Effector memory CD4-positive, alpha-beta T cell (primary cell): ENCODE measurements around the gene SIN3A.
"Not testable (repeated sequence)": the region's sequence is repeated elsewhere in the genome, so short reads cannot be mapped to it uniquely, and the experiment has no call there.

Source experiments
- DNase-seq, 3 donors: peaks; one replicate each; pipeline ENCODE4 v3.0.0-alpha.2; 2020
- H3K27ac ChIP-seq: 2 replicates; pipeline ENCODE4 v1.7.0; 2013; ENCODE audit warnings: mild to moderate bottlenecking, low read length, moderate library complexity; ENCODE audit not compliant: insufficient read depth, poor library complexity, severe bottlenecking
- H3K27me3 ChIP-seq: replicated peaks from 2 replicates; pipeline ENCODE4 v1.7.0; 2013; ENCODE audit warnings: mild to moderate bottlenecking, low read length; ENCODE audit not compliant: insufficient read depth, control insufficient read depth, poor library complexity, severe bottlenecking
- H3K36me3 ChIP-seq: 2 replicates; pipeline ENCODE4 v1.7.0; 2013; ENCODE audit warnings: mild to moderate bottlenecking, low read length, moderate library complexity; ENCODE audit not compliant: control insufficient read depth, insufficient read depth
- H3K4me1 ChIP-seq: 2 replicates; pipeline ENCODE4 v1.7.0; 2013; ENCODE audit warnings: low read length, mild to moderate bottlenecking; ENCODE audit not compliant: control insufficient read depth, insufficient read depth, poor library complexity, severe bottlenecking
- H3K4me3 ChIP-seq: 2 replicates; pipeline ENCODE4 v1.7.0; 2013; ENCODE audit warnings: low read length, low read depth, mild to moderate bottlenecking; ENCODE audit not compliant: insufficient read depth, poor library complexity, severe bottlenecking
- H3K9me3 ChIP-seq: 2 replicates; pipeline ENCODE4 v1.7.0; 2013; ENCODE audit warnings: mild to moderate bottlenecking, low read length, moderate library complexity; ENCODE audit not compliant: control insufficient read depth

The SIN3A gene

DNA sequence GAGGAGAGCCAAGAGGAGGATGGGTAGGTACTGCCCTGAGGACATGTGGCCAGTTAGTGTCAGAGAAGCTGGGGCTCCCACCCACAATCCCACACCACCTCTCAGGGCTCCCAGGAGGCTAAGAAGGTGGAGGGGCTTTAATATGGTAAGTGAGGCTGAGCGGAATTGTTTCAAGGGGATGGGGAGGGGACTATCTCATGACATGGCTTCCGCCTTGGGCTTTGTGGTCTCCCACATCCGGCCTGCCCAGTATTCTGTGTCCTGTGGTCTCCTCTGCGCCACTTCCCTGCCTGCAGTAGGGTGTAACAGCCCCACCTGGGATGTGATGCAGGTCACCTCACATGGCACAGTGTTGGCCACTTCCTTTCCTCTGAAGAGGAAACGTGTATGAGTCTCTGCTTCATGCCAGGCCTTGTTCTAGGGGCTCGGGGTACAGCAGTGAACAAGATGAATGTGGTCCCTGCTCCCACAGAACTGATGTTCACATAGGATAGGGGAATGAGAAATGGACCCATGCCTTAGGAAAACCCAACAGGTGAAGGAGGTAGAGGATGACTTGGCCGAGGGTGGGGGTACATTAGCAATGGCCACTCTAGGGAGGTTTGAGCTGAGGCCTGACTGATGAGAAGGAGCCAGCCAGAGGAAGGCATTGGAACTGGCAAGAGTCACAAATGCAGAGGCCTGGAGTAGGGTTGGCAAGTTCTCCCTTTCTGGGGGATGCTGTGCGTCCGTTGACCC lies 101.5 kb downstream of the SIN3A start:
- Histone ChIP-seq H3K9me3 (peaks cover 14% of the 10 kb centered on the region), H3K4me3 (no peak overlapping the region), H3K27me3 (no peaks in the 10 kb centered on the region), H3K4me1 (peaks cover 24% of the 10 kb centered on the region), H3K36me3 (peaks cover 3% of the 10 kb centered on the region), H3K27ac (peak overlapping the region; percentile 62)
- peak; percentile 67 to 75 (median 73) for DNase-seq

DNA sequence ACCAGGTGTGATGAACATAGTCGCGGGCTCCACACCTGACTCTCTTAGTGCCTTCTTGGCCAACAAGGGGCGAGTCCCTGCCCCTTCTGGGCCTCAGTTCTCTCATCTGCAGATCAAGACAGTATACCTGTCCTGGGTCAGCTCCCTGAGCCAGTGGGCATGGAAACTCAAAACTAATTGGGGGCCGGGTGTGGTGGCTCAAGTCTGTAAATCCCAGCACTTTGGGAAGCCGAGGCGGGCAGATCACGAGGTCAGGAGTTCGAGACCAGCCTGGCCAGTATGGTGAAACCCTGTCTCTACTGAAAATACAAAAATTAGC lies 102.2 kb downstream of the SIN3A start:
- not testable (repeated sequence) for H3K27ac ChIP-seq, H3K36me3 ChIP-seq, H3K4me3 ChIP-seq, H3K27me3 ChIP-seq, DNase-seq
- peaks cover 24% of the 10 kb centered on the region for H3K4me1 ChIP-seq
- H3K9me3 ChIP-seq = peaks cover 14% of the 10 kb centered on the region

DNA sequence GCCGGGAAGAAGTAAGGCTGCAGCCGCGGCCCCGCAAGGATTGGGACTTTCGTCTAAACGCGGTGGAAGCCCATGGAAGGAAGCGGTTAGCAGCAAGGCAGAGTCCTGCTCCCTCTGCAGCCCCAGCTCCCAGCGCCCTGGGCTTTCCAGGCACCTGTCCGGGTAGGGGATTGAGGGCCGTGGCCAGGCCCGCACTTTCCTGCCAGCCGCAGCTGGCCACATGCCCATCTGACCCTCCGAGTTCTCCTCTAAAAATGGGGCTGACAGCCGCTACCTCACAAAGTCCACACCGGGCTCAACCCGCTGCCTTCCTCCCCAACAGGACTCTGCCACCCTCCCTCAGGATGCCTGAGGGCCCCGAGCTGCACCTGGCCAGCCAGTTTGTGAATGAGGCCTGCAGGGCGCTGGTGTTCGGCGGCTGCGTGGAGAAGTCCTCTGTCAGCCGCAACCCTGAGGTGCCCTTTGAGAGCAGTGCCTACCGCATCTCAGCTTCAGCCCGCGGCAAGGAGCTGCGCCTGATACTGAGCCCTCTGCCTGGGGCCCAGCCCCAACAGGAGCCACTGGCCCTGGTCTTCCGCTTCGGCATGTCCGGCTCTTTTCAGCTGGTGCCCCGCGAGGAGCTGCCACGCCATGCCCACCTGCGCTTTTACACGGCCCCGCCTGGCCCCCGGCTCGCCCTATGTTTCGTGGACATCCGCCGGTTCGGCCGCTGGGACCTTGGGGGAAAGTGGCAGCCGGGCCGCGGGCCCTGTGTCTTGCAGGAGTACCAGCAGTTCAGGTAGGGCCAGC lies 102.7 kb downstream of the SIN3A start:
- Histone ChIP-seq H3K4me1 (peaks cover 24% of the 10 kb centered on the region), H3K9me3 (peaks cover 14% of the 10 kb centered on the region), H3K27ac (peak overlapping the region; percentile 53), H3K27me3 (no peaks in the 10 kb centered on the region), H3K4me3 (no peak overlapping the region), H3K36me3 (no peaks in the 10 kb centered on the region)
- no peak for DNase-seq

DNA sequence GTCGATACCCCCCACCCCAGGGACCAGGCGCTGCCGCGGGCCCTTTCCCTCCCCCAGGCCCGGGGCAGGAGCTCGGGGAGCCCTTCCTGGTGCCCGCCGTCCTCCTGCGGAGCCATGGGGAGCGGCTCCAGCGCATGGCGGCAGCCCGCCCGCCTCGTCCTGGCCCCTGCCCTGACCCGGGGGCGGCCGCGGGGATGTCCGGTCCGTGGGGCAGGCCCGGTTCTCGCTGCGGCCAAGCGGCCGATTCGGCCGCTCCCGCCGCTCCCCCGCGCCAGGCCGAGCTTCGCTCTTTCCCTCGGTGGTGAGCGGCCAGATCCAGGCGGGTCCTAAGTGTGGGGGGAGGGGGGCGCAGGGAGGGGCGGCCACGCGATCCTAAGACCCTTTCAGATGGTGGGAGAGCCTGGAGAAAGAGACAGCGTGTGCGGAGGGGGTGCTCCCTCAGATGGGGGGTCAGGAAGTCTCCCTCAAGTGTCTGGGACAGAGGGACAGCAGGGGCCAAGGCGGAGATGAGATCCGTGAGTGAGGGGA lies 103.4 kb downstream of the SIN3A start:
- Histone ChIP-seq H3K27me3 (no peaks in the 10 kb centered on the region), H3K9me3 (peaks cover 14% of the 10 kb centered on the region)
- DNase-seq = no peak

DNA sequence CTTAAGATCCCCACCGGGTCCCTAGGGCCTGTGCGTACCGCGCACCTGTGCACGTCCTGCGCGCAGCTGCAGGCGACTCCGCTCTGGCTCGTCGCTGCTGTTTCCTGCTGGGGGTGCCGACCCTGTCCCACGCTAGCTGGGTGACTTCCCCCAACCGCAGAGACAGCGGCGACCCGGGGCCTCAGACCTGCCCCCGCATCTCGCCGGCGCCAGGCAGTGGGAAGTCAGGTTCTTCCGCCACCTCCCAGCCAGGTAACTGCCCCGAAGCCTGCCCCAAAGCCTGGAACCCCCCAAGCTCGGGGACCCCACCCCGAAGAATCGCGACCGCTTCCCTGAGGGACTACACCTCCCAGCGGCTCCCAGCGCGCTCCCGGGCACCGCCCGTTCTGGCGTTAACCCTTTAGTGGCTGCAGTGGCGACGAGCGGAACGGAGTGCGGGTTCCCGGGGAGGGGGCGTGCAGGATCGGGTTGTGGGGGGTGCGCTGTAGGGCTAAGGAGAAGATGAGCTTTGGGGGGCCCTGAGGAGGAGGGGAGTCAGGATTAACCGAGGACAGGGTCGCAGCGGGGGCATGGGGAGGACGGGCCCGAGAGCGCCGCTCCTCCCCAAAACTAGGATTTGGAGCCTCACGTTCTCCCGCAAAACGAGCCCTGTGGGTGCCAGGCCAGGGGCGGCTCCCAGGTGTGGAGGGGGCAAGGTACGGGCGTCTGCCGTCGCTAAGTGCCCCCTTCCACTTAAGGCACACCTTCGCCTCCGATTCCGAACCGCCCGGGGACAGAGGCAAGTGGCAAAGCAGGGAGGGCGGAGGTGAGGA lies 104.1 kb downstream of the SIN3A start:
- H3K36me3 ChIP-seq = no peaks in the 10 kb centered on the region
- no peaks in the 10 kb centered on the region for H3K27me3 ChIP-seq
- peak; percentile 30 to 37 (median 32) for DNase-seq
- H3K9me3 ChIP-seq = peaks cover 14% of the 10 kb centered on the region
- peak overlapping the region; percentile 78 for H3K4me3 ChIP-seq
- H3K4me1 ChIP-seq = peaks cover 24% of the 10 kb centered on the region
- peak overlapping the region; percentile 53 for H3K27ac ChIP-seq

More for the DNA sequence above, 103.4 kb downstream of the SIN3A start:
- Histone ChIP-seq H3K27ac (peak overlapping the region; percentile 53), H3K4me1 (peaks cover 24% of the 10 kb centered on the region), H3K36me3 (no peaks in the 10 kb centered on the region), H3K4me3 (peak overlapping the region; percentile 78)

DNA sequence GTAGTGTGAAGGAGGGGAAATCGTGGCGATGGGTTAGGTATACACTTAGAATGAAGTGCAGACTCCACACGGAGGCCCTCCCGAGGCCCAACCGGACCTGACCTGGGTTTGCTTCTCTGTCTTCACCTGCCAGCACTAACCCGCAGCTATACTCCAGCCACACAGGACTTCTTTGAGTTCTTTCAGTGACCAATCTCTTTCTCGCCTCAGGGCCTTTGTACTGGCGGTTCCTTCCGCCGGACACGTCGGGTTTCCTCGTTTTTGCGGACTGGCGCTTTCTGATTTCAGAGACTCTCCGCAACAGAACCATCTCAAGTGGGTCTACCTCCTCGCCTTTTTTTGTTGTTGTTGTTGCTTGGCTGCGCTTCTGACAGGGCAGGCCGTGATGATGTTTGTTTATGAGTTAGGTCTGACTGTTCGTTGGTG lies 104.7 kb downstream of the SIN3A start, which contains the start of gene NEIL1:
Gene NEIL1 (plus strand): TSS at position 244 of the 426 bp plus-strand sequence. CDS start 1,867 bp downstream, outside the sequence.
- H3K27ac ChIP-seq = peak within 1 kb of the TSS; percentile 53
- peaks cover 14% of the 10 kb centered on the region for H3K9me3 ChIP-seq
- DNase-seq = no peak
- H3K36me3 ChIP-seq = no peaks in the 10 kb centered on the region
- peak within 1 kb of the TSS; percentile 78 for H3K4me3 ChIP-seq
- H3K27me3 ChIP-seq = no peaks in the 10 kb centered on the region
- H3K4me1 ChIP-seq = peaks cover 24% of the 10 kb centered on the region

DNA sequence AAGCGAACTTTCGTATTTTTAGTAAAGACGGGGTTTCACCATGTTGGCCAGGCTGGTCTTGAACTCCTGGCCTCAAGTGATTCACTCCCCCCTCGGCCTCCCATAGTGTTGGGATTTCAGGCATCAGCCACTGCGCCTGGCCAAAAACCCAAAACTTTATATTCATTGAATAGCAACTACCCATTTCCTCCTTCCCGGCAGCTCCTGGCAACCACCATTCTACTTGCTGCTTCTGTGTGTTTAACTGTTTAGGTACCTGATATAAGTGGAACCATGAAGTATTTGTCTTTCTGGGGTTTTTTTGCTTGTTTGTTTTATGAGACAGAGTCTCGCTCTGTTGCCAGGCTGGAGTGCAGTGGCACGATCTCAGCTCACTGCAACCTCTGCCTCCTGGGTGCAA lies 107.5 kb downstream of the SIN3A start:
- not testable (repeated sequence) for H3K36me3 ChIP-seq, H3K4me3 ChIP-seq, H3K27me3 ChIP-seq, DNase-seq, H3K9me3 ChIP-seq, H3K27ac ChIP-seq
- peaks cover 13% of the 10 kb centered on the region for H3K4me1 ChIP-seq

DNA sequence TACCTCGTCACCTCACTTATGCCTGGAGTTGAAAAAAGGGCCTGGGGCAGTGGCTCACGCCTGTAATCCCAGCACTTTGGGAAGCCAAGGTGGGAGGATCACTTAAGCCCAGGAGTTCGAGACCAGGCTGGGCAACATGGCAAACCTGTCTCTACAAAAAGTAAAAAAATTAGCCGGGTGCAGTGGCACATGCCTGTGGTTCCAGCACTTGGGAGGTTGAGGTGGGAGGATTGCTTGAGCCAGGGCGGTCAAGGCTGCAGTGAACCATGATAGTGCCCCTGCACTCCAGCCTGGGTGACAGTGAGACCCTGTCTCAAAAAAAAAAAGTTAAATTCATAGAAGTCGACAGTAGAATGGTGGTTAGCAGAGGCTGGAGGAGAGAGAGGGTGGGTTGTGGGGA lies 109.3 kb downstream of the SIN3A start:
- H3K4me3 ChIP-seq = no peak overlapping the region
- no peak overlapping the region for H3K27ac ChIP-seq
- no peaks in the 10 kb centered on the region for H3K9me3 ChIP-seq
- no peaks in the 10 kb centered on the region for H3K27me3 ChIP-seq
- H3K36me3 ChIP-seq = peaks cover 5% of the 10 kb centered on the region
- peaks cover 1% of the 10 kb centered on the region for H3K4me1 ChIP-seq
- no peak for DNase-seq

DNA sequence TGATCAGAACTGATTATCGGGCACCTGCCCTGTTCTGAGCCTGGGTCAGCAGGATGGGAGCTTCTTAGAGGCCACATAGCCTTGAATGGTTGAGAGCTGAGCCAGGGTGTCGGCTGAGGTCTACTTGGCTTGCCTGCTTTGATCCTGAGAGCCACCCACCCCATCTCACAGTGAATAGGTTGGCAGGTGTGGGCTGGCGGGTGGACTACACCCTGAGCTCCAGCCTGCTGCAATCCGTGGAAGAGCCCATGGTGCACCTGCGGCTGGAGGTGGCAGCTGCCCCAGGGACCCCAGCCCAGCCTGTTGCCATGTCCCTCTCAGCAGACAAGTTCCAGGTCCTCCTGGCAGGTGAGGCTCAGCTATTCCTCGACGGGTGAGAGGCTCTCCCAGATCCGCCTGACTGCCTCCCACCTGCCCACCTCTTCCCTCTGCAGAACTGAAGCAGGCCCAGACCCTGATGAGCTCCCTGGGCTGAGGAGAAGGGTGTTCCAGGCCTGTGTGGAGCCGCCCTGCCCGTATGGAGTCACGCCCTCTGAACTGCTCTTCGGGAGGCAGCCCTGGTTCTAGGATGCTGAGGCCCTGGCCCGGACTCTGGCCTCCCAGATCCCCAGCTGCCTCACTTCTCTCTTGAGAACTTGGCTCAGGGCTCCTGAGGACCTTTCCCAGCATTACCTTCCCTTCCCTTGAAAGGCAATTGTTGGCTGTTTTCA lies 111.8 kb downstream of the SIN3A start:
- no peaks in the 10 kb centered on the region for H3K27me3 ChIP-seq
- no peak for DNase-seq
- H3K27ac ChIP-seq = no peak overlapping the region
- H3K9me3 ChIP-seq = no peaks in the 10 kb centered on the region
- peaks cover 5% of the 10 kb centered on the region for H3K36me3 ChIP-seq
- H3K4me1 ChIP-seq = peaks cover 11% of the 10 kb centered on the region
- no peak overlapping the region for H3K4me3 ChIP-seq
